ENCODE results near the gene KCNN1.

GRCh38 chr19:17975032-17975431 is 8.1 kb downstream of the KCNN1 start:
- TF ChIP-seq, protein P1, sequence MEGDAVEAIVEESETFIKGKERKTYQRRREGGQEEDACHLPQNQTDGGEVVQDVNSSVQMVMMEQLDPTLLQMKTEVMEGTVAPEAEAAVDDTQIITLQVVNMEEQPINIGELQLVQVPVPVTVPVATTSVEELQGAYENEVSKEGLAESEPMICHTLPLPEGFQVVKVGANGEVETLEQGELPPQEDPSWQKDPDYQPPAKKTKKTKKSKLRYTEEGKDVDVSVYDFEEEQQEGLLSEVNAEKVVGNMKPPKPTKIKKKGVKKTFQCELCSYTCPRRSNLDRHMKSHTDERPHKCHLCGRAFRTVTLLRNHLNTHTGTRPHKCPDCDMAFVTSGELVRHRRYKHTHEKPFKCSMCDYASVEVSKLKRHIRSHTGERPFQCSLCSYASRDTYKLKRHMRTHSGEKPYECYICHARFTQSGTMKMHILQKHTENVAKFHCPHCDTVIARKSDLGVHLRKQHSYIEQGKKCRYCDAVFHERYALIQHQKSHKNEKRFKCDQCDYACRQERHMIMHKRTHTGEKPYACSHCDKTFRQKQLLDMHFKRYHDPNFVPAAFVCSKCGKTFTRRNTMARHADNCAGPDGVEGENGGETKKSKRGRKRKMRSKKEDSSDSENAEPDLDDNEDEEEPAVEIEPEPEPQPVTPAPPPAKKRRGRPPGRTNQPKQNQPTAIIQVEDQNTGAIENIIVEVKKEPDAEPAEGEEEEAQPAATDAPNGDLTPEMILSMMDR (IDR thresholded peaks at IDR 0.05): no peak
- TF ChIP-seq POLR2A (IDR thresholded peaks at IDR 0.05): no peak

Measured in uterus (tissue), 2 donors.